ENCODE results near the gene CLEC17A.
A peak's percentile ranks its signal among the peaks of the same experiment; 100 is the strongest.
"Not testable (repeated sequence)": the region's sequence is repeated elsewhere in the genome, so short reads cannot be mapped to it uniquely, and the experiment has no call there.

CLEC17A gene

DNA sequence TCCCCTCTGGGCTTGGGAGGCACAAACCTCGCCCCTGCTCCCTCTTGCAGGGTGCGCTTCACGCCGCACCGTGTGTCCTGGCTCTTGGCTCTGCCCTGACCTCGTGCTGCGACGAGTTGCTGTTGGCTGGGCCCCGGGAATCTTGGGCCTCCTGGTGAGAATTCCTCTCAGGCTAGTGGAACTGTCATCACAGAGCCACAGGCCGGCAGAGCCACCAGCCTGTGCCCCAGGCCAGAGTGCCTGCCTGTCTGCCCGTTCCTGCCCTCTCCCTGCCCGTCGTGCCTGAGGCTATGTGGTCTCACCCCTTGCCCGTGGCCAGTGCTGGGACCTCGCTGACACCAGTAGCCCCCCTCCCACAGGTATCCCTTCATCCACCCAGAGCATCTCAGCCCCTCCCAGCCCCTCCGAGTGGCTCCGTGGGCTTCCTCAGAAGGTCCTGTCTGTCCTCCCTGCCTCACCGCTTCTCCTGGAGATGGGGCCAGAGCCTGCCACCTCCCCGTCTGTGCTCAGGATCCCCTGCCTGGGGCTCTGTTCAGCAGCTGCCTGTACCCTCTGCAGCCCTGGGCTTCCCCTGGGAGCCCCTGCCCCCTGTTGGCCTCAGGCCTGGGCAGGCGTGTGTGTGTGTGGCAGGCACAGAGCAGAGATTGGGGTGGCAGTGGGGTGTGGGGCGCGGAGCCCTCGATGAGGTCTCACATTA, 24.4 kb upstream of the CLEC17A start:
- no peak for FAIRE-seq
- no peak for DNase-seq (ENCODE audit: low spot score)

DNA sequence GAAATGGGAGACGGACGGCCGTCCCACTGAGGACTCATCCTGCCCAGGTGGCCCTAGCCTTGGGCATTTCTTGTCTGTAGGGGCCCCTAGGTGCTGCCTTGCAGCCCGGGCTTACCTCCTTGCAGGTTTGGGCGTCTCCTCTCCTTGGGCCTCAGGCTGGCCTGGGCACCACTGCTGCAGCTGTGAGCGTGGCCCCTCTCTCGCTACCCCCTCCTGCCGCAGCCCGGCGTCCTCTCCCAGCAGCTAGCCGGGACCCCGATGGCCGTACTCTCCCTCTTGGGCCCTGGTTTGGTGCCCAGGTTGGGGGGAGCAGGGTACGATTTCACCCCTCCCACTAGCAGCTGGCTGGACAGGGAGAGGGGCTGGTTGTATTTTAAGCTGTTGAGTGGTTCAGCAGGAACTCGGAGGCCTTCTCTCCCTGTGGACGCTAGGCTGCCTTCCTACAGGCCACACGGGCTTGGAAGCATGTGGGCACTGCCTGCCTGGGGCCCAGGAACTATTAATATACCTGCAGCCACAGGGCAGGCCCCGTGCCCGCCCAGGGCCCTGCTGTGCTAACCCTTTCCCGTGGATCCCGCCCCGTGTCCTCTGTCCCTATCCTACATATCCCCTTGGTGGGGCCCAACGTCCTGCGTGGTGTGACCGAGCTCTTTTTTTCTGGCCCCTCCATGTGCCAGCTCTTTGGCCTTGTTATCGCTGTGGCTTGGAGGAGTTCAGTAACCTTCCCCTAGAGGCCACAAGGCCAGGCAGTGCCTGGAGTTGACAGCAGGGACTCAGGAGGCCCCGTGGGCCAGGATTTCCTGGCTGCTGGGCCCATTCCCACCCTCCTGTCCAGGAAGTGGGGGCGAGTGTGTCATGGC, 22.7 kb upstream of the CLEC17A start:
- FAIRE-seq (no peak), DNase-seq (ENCODE audit: low spot score) (no peak)

DNA sequence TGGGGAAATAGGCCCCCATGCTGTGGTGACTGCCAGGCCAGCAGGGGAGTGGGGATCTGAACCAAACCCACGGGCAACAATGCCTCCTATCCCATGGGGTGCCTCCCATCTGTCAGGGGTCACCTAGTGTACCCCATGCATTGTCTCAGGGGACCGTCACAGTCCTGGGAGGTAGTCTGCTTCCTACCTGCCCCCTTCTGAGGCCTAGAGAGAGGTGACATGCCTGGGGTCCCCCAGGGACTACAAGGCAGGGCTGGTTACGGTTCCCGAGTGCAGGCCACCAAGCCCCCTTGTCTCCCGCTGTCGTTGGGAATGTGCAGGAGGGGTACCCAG, 22.1 kb upstream of the CLEC17A start:
- no peak for FAIRE-seq
- no peak for DNase-seq (ENCODE audit: low spot score)

DNA sequence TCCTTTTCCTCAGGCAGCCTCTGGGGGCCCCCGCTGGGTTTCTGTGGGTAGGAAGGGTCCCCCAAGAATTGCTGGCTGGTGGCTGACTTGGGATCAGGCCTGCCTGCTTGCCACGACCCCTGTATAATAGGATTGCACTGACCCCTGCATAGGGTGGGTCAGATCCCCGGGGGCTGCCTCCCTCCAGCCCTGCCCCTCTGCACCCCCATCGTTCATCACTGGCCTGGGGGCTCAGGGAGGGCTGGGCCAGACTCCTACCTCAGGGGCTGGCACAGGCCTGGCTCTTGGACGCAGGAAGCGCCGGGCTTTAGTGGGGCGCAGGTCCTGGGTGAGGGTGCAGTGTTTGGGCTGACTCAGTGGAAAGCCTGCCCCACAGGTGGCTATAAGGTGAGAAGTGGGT, 21.6 kb upstream of the CLEC17A start:
- DNase-seq (ENCODE audit: low spot score) (no peak), FAIRE-seq (no peak)

DNA sequence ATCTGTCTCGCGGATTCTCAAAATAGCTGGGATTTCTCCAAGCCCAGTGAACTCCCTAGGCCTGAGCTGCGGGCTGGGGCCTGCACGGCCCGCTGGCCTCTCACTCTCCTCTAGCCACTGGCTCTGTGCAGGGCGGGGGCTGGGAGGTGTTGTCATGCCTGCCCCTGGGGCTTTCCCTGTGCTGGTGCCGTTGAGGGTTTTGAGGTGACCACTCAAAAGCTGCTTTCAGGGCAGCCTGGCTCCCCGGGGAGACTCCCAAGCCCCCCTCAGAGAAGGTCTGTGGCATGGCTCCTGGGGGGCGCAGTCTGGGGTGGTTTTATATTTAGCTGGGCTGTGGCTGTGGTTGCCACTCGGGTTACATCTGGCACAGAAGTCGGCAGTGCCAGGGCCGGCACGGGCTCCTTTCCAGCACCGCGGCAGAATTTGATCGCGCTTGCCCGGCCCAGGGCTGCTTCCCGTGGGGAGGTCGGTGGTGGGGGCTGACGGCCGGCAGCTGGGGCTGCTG, 21.0 kb upstream of the CLEC17A start:
- DNase-seq (ENCODE audit: low spot score) (peak; percentile 52), FAIRE-seq (peak; percentile 26)

DNA sequence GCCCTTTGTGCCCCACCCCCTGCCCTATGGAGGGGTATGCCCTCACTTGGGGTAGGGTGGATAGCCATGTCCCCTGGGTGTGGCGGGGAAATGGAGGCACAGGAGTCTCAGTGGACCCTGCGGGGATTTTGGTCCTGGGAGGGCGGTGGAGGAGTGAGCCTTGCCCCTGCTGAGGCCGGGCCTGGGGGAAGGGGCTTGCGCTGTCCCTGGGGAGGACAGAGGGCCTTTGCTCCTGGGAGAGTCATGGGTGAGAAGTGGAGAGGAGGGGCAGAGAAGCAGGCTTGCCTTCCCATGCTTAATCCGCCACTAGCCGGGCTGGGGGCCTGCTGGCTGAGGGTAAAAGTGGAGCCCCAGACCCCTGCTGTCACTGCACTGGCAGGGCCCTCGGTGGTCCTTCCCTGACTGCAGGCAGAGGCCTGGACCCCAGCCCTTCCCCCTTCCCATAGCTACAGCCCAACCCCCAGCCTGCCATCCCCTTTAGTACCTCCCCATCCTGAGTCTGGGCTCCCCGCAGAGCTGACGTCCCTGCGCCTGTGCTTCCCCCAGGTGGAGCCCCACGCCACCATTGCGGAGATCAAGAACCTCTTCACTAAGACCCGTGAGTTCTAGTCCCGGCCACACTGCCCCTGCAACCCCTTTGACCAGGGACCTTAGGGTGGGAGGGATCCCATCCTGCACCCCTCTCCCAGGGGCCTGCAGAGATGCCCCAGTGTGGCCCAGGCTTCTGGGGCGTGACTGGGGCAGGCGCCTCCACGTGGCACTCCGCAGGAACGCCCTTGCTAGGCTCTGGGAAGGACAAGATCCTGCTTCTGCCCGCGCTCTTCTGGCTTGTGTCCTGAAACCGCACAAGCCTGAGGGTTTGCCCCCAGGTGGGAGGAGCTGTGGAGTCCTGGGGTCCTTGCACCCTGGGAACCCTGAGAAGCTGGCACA, 20.0 kb upstream of the CLEC17A start:
- FAIRE-seq = no peak
- DNase-seq (ENCODE audit: low spot score) = no peak

DNA sequence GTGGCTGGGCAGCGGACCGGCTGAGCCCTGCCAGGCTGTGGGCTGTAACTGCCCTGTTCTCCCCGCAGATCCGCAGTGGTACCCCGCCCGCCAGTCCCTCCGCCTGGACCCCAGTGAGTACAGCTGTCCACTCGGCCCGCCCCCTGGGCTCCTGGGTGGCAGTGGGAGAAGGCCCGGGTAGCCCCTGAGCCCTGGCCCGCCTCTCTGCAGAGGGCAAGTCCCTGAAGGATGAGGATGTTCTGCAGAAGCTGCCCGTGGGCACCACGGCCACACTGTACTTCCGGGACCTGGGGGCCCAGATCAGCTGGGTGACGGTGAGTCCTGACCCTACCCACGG, 19.3 kb upstream of the CLEC17A start:
- FAIRE-seq (no peak), DNase-seq (ENCODE audit: low spot score) (no peak)

DNA sequence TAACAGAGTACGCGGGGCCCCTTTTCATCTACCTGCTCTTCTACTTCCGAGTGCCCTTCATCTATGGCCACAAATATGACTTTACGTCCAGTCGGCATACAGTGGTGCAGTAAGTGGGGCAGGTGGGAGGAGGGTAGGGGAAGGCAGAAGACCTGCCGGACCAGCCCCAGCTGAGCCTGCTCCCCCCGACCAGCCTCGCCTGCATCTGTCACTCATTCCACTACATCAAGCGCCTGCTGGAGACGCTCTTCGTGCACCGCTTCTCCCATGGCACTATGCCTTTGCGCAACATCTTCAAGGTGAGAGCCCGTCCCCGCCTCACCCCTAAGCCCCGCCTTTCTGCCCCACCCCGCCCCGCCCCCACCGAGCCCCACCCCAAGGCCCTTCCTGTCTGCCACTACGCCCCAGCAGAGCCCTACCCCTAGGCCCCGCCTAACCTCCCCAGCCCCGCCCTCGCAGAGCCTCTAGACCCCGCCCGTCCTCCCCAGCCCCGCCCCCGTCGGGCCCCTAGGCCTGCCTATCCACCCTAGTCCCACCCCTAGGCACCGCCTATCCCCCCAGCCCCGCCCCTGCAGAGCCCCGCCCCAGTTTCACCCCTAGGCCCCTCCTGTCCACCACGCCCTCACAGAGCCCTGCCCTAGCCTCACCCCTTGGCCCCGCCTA, 18.8 kb upstream of the CLEC17A start:
- no peak for DNase-seq (ENCODE audit: low spot score)
- no peak for FAIRE-seq

DNA sequence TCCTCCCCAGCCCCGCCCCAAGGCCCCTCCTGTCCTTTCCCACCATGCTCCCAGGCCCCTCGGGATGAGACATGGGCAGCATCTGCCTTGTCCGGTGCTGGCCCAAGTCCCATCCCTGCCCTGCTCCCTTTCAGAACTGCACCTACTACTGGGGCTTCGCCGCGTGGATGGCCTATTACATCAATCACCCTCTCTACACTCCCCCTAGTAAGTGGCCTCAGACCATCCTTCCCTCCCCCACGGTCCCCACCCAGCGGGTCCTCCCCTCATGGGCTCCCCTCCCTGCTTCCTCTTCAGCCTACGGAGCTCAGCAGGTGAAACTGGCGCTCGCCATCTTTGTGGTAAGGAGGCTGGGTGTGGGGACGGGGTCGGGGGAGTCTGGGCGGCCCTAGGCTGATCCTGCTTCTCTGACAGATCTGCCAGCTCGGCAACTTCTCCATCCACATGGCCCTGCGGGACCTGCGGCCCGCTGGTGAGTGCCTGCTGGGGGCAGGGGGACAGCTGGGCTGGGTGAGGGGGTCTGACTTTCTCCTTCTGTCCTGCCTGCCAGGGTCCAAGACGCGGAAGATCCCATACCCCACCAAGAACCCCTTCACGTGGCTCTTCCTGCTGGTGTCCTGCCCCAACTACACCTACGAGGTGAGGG, 18.1 kb upstream of the CLEC17A start:
- not testable (repeated sequence) for DNase-seq (ENCODE audit: low spot score); FAIRE-seq

DNA sequence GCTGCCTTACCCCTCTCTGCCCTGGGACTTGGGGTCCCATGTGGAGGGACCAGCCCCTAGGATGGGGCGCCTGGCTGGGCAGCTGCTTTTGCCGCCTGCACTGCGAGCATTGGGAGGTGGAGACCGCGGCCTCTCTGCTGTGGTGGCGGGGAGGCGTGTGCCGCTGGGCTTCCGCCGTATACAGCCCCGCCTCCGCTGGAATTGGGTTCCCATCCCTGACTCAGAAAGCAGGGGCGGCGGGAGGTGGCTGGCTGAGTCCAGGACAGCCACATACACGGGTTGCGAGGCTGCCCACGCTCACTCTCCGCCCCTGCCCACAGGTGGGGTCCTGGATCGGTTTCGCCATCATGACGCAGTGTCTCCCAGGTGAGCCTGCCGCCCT, 17.6 kb upstream of the CLEC17A start:
- FAIRE-seq = no peak

DNA sequence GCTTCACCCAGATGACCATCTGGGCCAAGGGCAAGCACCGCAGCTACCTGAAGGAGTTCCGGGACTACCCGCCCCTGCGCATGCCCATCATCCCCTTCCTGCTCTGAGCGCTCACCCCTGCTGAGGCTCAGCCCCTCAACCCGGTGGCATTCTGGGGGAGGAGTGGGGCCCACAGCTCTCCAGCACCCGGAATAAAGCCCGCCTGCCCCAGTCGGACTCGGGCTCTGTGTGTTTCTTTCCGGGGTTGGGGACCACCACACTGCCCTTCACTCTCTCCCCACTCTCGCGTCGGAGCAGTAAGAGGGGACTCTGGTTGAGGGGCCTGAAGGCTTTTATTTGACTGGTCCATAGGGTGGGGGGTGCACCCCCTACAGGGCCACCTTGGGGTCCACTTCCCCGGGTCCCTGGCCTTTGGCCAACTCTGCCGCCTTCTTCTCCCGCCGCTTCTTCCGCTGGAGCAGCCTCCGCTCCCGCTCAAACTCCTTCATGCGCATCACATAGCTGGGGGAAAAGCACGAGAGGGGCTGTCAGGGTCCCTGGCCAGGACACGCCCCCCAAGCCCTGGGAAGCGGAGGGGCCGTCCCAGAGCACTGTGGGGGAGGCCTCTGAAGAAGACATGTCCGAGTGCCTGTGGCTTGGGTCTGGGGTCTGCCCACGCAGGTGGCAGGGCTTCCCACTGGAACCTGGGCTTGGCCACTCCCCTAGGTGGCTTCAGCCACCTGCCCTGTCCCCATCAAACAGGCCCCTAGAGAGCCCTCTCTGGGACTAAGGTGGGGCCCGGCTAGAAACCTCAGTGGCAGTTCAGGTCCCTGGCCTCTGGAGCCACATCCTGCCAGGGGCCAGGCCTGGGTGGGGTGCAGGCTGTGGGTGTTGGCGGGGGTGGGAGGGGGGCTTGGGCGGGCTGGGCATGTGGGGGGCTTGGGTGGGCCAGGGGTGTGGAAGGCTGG, 16.8 kb upstream of the CLEC17A start:
- FAIRE-seq (no peak), DNase-seq (ENCODE audit: low spot score) (no peak)

More for the DNA sequence above, 17.6 kb upstream of the CLEC17A start:
- DNase-seq (ENCODE audit: low spot score) = no peak

DNA sequence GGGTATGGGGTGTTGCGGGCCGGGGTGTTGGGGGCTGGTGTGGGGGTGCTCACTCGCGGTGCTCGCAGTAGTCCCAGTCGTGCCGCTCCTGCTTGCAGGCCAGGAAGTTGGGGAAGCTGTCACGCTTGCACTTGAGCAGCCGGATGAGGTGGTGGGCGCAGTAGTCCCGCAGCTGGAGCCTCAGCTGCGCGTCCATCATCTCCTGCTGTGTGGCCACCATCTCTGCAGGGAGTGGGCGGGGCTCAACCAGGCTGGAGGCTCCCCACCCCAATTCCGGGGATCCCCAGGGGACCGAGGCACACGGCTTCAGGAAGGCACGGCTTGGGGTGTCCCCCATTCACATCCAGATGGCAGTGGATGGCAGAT, 16.2 kb upstream of the CLEC17A start:
- FAIRE-seq = no peak
- no peak for DNase-seq (ENCODE audit: low spot score)

DNA sequence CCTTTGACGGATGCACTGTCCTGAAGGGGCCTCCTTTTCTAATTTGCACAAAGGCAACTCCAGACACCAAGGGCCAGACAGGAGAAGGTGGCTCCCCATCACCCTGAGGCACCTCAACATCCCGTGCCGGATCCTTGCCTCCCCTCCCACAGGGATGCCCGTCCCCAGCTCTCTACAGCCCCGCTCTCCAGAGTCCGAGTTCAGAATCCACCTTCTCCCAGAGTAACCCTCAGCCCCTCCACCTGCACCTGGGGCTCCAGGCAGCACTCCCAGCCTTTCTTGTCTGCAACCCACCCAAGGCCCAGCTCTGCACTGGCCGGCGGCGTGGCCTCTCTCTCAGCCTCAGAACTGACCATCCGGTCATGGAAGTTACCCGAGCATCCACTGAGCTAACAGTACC, 15.8 kb upstream of the CLEC17A start:
- FAIRE-seq (no peak), DNase-seq (ENCODE audit: low spot score) (no peak)

DNA sequence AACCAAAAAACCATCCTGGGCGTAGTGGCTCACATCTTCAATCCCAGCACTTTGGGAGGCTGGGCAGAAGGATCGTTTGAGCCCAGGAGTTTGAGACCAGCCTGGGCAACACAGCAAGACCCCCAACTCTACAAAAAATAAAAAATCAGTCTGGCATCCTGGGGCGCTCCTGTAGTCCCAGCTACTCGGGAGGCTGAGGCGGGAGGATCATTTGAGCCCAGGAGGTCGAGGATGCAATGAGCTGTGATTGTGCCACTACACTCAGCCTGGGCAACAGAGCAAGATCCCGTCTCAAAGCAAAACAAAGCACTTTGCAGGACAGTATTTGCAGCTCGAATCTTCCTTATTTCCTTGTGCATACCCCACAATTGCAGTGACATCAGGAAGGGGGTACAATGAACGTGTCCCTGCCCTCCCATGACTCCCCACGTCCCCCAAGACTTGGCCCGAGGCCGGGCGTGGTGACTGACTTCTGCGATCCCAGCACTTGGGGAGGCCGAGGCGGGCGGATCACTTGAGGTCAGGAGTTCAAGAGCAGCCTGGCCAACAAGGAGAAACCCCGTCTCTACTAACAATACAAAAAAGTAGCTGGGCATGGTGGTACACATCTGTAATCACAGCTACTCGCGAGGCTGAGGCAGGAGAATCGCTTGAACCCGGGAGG, 11.9 kb upstream of the CLEC17A start:
- DNase-seq (ENCODE audit: low spot score) (no peak), FAIRE-seq (no peak)

DNA sequence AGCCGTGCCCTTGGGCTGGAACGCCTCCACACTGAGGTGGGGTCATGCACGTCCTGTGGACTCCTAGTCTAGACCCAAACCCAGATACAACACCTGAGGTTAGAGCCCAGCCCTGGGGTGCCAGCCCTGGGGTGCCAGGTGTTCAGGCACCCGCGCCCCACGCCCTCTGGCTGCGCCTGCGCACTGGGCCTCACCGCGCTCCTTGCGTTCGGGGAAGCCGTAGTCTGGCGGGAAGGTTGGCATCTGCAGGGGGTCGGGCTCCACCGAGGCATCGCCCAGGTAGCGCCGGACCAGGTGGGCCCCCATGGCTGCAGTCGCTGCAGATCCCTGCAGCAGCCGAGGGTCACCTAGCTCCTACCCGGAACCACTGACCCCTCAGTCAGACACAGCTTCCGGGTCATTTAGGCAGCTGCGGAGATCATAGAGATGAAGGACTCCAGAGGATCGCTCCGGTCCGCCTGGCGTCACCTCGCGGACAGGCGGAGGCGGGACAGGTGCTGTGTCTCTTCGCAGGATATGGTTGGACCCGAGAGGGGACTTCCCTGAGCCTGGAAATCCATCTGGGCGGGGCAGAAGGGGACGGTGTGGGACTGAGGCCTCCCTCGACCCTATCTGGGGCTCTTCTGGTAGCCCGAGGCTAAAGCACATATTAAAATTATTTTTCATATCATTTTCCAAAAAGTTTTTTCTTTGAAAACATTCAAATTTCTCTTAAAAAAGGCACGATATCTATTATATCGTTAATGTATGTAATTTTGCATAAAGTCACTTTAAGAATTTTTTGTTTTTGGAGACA, 11.0 kb upstream of the CLEC17A start, which contains the start of gene NDUFB7:
NDUFB7 (minus strand) TSS at position 372 of the 796 bp plus-strand sequence; CDS start at position 306, 66 bp downstream.
- DNase-seq (ENCODE audit: low spot score) (peak; percentile 93), FAIRE-seq (peak; percentile 69)

DNA sequence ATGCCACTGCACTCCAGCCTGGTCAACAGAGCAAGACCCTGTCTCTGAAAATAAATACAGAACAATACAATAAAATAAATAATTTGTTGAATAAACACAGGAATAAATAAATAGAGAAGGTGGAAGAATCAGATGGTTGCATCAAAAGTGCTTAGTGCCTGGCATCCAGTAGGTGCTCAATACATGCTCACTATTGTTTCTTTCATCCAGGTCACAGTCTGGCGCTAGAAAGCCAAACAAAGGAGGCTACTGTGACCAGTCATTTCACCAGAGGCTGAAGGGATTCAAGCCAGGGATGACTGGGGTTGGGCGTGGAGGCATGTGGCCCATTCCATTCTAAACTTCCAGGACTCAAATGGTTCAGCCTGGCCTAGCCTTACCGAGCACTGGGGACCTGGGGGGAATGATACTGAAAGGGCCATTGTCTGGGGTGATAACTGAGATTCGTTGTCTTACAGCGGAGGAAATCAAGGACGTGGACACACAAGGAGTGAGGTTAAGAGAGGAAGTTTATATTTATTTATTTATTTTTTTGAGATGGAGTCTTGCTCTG, 7.4 kb upstream of the CLEC17A start:
- FAIRE-seq = no peak
- DNase-seq (ENCODE audit: low spot score) = no peak

DNA sequence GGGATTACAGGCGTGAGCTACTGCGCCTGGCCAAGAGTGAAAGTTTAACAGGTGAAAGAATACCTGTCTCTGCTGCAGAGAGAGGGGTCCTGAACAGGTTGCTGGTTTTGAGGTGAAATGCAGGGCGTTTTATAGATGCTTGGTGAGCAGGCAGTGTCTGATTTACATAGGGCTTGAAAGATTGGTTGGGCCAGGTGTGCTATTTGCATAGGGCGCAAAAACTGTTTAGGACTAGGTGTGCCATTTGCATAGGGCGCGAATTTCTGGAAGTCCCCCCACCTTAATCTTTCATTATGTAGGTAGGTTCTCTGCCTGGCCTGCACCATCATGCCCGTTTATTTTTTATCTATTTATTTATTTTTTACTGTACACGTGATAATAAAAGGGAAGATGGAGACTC, 6.5 kb upstream of the CLEC17A start:
- FAIRE-seq (no peak), DNase-seq (ENCODE audit: low spot score) (no peak)

DNA sequence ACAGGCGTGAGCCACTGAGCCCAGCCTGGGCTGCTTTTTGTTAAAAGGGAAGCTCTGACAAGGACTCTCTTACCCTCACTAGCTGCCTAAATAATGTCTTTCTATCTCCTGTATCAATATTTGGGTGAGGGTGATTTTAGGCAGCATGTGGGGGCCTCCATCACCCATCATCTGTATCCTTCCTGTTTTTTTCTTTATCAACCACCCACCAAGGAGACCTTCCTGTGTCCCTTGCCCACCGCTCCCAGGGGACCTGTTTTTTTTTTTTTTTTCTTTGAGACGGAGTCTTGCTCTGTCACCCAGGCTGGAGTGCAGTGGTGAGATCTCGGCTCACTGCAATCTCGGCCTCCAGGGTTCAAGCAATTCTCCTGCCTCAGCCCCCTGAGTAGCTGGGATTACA, 5.6 kb upstream of the CLEC17A start:
- no peak for FAIRE-seq
- DNase-seq (ENCODE audit: low spot score) = no peak
